GM18526 (cell line): ENCODE measurements around the gene AUNIP.
A peak's percentile ranks its signal among the peaks of the same experiment; 100 is the strongest.

Experiments
- POLR2A ChIP-seq: IDR thresholded peaks from 3 replicates; pipeline ENCODE4 v1.6.1; 2011; ENCODE audit not compliant: insufficient read length; ENCODE audit errors: extremely low read depth

The AUNIP gene

GRCh38 chr1:25832336-25833037 lies 26.8 kb downstream of the AUNIP start:
- TF ChIP-seq POLR2A, result no peak

GRCh38 chr1:25831569-25832196 lies 27.6 kb downstream of the AUNIP start:
- no peak for TF ChIP-seq POLR2A

- no peak for TF ChIP-seq POLR2A
Measured at GRCh38 chr1:25829046-25829445, 30.2 kb downstream of the AUNIP start.

- TF ChIP-seq POLR2A, result no peak
Measured at GRCh38 chr1:25828491-25828890, 30.8 kb downstream of the AUNIP start.

GRCh38 chr1:25826571-25826970 lies 32.7 kb downstream of the AUNIP start:
- no peak for TF ChIP-seq POLR2A

GRCh38 chr1:25825605-25826004 lies 33.7 kb downstream of the AUNIP start:
- no peak for TF ChIP-seq POLR2A

GRCh38 chr1:25821630-25822091 lies 37.6 kb downstream of the AUNIP start:
- TF ChIP-seq POLR2A, result no peak

- TF ChIP-seq POLR2A, result no peak
Measured at GRCh38 chr1:25821112-25821476, 38.2 kb downstream of the AUNIP start.

GRCh38 chr1:25820247-25821111 lies 38.8 kb downstream of the AUNIP start:
- peak; percentile 63 for TF ChIP-seq POLR2A

GRCh38 chr1:25819491-25820246 lies 39.6 kb downstream of the AUNIP start, which contains the start of gene MTFR1L:
Gene MTFR1L (plus strand): TSS chr1:25819954. CDS start chr1:25823105, 3,151 bp downstream.
- TF ChIP-seq POLR2A, result peak; percentile 77

- no peak for TF ChIP-seq POLR2A
Measured at GRCh38 chr1:25818569-25818968, 40.7 kb downstream of the AUNIP start.

GRCh38 chr1:25817840-25818501 lies 41.3 kb downstream of the AUNIP start:
- no peak for TF ChIP-seq POLR2A

GRCh38 chr1:25816112-25816718 lies 43.0 kb downstream of the AUNIP start:
- no peak for TF ChIP-seq POLR2A

- TF ChIP-seq POLR2A, result no peak
Measured at GRCh38 chr1:25815208-25816111, 43.8 kb downstream of the AUNIP start.
